GM20000 (cell line): ENCODE measurements around the gene FARS2.
A peak's percentile ranks its signal among the peaks of the same experiment; 100 is the strongest.
"Not testable (repeated sequence)": the region's sequence is repeated elsewhere in the genome, so short reads cannot be mapped to it uniquely, and the experiment has no call there.

Source experiments
- DNase-seq: peaks from one replicate; pipeline ENCODE4 v3.0.0; 2012; ENCODE audit warnings: low spot score
- CTCF ChIP-seq: IDR thresholded peaks from 2 replicates; pipeline ENCODE4 v1.5.1; 2012; ENCODE audit warnings: mild to moderate bottlenecking, control low read depth; ENCODE audit errors: extremely low read depth, missing control alignments

FARS2 gene

GRCh38 chr6:5679270-5679669 lies 418.0 kb downstream of the FARS2 start:
- no peak for TF ChIP-seq CTCF
- no peak for DNase-seq

- no peak for DNase-seq
- TF ChIP-seq CTCF: no peak
These were observed 418.4 kb downstream of the FARS2 start for GRCh38 chr6:5679691-5680090.

GRCh38 chr6:5680095-5680494 lies 418.8 kb downstream of the FARS2 start:
- DNase-seq: no peak
- no peak for TF ChIP-seq CTCF

GRCh38 chr6:5681480-5681879 lies 420.2 kb downstream of the FARS2 start:
- DNase-seq: peak; percentile 40
- no peak for TF ChIP-seq CTCF

- DNase-seq: no peak
- no peak for TF ChIP-seq CTCF
These were observed 421.2 kb downstream of the FARS2 start for GRCh38 chr6:5682530-5682929.

GRCh38 chr6:5683747-5684146 lies 422.4 kb downstream of the FARS2 start:
- DNase-seq: not testable (repeated sequence)

- TF ChIP-seq CTCF: no peak
- no peak for DNase-seq
These were observed 423.2 kb downstream of the FARS2 start for GRCh38 chr6:5684320-5685053.
